ENCODE results near the gene LIX1L.

Gene LIX1L
- total RNA-seq = 60.0 to 111 (median 89.8) reads per million in 4 experiments

DNA sequence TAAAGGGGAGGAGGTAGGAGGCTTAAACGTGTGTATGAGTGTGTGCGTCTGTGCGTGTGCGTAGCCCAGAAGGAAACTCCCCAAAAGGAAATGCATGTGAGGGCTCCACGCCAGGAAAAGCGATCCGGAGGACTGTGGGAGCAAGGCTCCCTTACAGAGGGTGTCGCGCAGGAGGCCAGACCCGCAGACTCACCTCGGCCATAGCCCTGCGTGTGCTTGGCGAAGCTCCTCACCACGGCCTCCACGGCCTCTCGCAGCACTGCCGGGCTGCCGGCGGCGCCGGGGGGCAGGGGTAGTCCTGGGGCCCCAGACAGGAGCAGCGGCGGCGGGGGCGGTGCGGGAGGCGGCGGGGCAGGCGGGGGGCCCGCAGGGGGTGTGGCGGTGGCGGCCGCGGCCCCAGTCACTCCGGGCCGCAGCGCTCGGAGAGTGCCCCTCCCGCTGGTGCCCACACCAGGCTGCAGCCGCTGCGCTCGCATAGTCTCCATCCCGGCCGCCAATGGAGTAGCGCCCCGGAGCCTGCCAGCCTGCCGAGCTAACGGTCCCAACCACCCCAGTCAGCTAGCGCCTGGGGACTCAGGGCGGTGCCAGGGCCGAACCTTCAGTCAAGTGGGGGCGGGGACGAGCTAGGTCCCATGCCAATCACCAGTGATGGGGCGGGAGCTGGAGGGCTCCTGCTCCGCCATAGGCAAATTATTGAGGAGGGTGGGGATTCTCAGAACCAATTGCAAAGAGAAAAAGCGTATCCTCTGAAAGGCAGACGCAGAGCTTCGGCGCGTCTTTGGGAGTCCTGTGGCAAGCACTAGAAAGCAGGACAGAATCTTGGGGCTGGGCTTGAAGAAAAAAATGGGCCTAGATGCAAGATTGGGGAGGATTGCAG is at the start of gene LIX1L:
TSS of gene LIX1L (minus strand) at position 575 of the 877 bp plus-strand sequence. CDS start at position 485, 90 bp downstream.
- DNase-seq = peak; percentile 90

- DNase-seq = no peak
These were observed 43.9 kb upstream of the LIX1L start for GRCh38 chr1:146001709-146002108.

DNA sequence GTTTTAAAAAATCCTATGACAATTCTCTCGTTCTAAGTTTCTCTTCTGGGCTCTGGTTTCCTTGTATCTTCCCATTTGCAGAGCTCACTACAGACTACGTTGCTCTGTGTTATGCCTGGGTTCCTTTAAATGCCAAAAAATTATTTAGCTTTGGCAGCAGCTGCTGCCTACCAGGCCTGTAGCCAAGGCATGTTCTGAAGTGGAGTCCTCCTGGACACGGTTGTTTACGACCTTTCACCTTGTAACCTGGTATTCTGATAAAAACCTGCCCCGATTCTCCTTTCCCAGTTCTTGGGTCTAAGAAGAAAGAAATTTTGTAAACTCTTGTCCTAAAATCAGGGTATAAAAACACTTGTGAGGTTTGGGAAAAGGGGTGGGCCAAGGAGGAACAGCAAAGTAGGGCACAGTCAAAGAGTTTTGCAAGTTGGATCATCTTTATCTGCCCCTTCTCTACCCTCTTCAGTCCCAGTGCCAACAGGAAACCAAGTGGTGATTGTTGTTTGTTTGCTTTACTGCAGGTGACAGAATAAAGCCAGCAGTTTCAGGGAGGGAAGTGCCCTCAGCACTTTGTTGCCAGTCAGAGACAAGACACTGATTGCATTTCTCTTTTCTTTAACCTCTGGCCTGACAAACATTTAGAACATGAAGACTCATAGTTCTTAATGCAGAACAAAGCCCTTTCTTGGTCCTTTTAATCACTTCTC is 41.7 kb upstream of the LIX1L start:
- peak; percentile 10 for DNase-seq

DNA sequence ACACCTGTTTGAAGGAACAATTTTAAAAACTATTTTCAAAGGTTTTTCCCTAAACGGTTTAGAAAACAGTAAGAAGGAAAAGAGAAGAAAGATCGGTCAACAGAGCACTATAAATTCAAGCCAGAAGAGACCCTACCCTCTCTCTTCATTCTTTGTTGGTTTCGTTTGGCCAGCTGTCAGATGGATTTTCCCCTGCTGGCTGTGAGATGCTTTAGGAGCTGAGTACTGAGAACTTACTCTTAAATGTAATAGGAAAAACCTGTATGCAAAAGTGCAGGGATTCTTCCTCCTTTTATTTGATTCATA is 39.9 kb upstream of the LIX1L start:
- no peak for DNase-seq

DNA sequence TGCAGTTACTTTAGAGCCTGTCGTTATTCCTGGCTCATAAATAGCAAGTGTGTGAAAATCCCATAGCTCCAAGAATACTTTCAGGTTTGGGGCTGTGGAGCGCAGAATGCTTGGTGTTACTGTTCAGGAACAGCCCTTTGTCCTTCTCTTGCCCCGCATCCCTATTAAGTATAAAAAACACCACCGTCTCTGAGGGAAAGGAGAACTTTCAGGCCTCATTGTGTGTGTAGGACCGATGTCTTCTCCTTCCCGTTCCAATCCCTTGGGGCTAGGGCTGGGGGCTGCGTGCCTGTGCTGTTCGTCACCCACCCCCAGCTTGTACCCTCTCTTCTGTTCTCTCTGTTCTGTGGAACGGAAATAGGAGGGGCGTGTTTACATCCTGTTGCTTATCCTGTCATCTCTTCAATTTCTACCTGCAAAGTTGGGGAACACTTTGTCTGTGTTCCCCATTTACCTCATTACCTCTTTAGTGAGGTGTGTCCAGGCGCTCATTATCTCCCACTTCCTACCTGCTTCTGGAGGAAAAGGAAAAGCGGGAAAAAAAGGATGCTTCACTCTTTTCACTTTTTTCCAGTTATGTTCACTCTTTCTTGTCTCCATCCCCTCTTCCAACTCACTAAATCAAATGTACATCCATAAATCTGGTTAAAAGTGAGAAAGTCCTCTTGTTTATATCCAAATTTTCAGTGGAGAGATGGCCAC is 39.4 kb upstream of the LIX1L start:
- peak; percentile 41 for DNase-seq

GRCh38 chr1:145996433-145997015 is 38.7 kb upstream of the LIX1L start, which contains the start of gene TXNIP:
TXNIP (minus strand) TSS chr1:145996579; CDS start chr1:145996266, 313 bp downstream.
- DNase-seq = peak; percentile 88

DNA sequence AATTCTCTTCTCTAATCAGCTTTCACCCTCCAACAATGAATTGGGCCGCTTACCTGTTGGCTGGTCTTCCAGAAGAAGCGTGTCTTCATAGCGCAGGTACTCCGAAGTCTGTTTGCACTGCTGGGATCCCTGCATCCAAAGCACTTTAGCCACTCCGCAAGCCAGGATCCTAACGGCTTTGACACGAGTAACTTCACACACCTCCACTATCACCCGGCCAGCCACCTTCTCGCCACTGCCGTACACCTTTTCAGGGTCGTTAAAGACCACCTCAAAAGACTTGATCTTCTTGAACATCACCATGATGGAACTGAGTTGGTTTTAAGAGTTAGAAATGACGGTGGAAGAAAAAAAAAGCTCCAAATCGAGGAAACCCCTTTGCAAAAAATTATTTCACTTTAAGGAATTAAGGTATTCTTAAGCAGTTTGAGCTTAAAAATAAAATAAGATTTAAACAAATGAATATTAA is 38.2 kb upstream of the LIX1L start:
- peak; percentile 5 for DNase-seq

DNA sequence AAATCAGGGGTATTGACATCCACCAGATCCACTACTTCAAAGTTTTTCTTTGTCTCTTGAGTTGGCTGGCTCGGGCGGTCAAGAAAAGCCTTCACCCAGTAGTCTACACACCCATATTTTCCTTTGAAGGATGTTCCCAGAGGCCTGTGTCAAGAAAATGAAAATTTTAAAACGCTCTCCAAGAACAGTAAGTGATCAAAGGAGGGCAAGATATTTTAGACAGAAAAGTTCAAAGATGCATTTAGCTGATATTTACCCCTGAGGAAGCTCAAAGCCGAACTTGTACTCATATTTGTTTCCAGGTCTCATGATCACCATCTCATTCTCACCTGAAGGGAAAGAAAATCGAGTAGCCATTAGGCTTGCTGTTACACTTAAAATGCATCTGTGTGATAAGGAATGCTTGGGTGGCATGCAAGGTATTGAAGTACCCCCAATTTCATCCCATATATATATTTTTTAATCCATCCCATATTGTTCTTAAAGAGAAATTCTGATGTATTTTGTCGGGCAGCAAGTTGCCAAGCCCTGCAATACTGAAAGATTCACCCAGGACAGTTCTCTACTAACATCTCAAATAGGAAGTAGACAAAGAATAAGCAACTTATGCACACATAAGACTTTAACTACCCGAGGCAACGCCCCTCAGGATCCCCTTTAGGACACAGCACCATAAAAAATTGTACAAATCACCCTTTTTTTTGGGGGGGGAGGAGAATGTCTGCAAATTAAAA is 37.5 kb upstream of the LIX1L start:
- DNase-seq = no peak

DNA sequence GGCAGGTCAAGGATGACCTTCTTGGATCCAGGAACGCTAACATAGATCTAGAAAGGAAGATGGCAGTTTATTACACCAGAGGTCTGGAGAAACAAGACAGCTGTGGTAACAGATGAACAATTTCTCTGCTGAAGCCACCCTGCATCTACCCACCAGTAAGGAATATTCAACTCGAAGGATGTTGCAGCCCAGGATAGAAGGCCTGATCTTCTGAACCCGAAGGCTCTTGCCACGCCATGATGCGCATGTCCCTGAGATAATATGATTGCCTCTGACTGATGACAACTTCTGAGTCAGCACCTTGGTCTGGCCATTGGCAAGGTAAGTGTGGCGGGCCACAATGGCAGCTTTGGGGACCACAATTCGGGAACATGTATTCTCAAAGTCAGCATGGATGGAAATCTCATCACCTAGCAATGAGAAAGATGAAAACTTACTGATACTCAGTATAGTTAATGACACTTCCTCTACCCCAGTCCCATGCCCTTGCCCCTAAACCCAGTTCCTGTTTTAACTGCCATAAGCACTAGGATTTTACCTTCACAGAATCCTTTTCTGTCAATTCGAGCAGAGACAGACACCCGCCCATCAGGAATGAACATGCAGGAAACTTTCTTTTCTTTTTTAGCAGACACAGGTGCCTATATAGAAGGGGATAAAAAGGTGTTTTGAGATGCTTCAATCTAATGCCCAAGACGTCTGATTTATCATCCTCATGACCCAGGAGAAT is 36.7 kb upstream of the LIX1L start:
- DNase-seq = no peak

- DNase-seq = no peak
These were observed 36.0 kb upstream of the LIX1L start for GRCh38 chr1:145993618-145994390.

- DNase-seq = no peak
These were observed 35.3 kb upstream of the LIX1L start for GRCh38 chr1:145992958-145993617.

DNA sequence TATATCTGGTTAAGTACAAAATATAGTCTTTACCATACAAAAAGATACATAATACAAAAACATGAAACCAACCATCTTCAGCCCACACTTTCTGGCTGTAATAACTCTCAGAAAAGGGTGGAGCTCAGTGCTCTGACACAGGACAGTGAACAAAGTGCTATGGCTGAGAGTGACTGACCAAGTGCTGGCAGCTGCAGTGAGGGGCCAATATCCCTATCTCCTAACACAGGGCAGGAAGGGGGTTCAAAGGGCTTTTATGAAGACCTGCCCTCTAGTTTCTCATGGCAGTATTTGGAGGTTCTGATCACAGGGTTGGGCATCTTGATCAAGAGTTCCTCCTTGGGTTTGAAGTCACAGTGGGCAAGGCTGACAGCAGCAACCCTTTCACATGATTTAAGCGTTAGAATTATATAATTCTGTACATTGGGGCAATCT is 34.7 kb upstream of the LIX1L start:
- no peak for DNase-seq

DNA sequence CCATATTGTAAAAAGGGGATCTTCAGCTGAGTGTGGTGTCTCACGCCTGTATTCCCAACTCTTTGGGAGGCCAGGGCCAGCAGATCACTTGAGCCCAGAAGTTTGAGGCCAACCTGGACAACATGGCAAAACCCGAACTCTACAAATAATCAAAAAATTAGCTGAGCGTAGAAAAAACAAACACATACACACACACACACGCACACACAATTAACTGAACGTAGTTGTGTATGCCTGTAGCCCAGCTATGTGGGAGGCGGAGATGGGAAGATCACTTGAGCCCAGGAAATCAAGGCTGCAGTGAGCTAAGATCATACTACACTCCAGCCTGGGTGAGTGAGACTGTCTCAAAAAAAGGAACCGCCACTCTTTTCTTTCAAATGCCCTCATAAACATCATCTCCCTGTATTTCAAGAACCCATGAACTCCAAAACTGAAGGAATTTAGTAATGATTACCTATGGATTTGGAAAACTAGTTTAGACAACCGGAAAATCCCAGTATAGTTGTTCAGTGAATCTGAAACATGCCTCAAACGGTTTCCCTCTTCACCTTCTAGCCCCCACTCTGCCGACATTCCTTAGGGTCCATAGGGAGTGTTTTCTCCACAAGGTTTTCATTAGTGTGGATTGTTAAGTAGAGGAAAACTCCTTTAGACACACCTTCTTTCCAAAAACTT is 34.1 kb upstream of the LIX1L start:
- DNase-seq = no peak

DNA sequence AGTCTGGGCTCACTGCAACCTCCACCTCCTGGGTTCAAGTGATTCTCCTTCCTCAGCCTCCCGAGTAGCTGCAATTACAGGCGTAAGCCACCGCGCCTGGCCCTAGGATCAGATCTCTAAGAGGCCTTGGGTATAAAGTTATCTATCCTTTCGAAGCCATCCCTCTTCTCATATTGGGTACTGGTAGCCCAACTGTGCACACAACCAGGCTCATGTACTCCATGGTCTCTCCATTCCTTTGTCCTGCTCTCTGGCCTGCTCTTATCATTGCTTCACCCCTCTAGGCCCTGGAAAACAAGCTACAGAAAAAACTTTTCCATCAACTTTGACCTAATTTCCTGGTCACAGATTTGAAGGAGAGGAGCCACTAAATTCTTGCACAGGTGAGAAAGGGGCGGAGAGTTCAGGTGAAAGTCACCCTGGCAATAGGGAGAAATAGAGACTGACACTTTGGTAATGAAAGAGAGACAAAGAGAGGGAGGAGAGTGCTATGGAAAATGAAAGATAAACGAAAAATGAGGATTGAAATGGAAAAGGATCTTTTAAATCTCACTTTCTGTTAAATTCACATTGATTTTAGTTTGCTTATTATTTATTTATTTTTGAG is 32.5 kb upstream of the LIX1L start:
- DNase-seq = no peak

- DNase-seq = no peak
These were observed 31.0 kb upstream of the LIX1L start for GRCh38 chr1:145988773-145989172.

- DNase-seq = no peak
These were observed 30.1 kb upstream of the LIX1L start for GRCh38 chr1:145987926-145988325.

GRCh38 chr1:145986551-145986950 is 28.7 kb upstream of the LIX1L start:
- no peak for DNase-seq

- no peak for DNase-seq
These were observed 28.0 kb upstream of the LIX1L start for GRCh38 chr1:145985502-145986439.
